OCI-LY7 (cell line): ENCODE data around the gene NRG4.

Experiments used
- CTCF ChIP-seq: fragments of 200-600 bp; sonication (generic); conservative IDR thresholded peaks from 2 replicates; pipeline ENCODE4 v1.5.1; 2014; ENCODE audit warnings: mild to moderate bottlenecking, antibody characterized with exemption, low read length, moderate library complexity, mixed read lengths
- EZH2phosphoT487 ChIP-seq: fragments of 200-600 bp; sonication (generic); IDR thresholded peaks from 2 replicates; pipeline ENCODE4 v1.6.1; 2018; ENCODE audit warnings: low read depth, borderline replicate concordance, mild to moderate bottlenecking, mixed run types, antibody characterized with exemption, low read length, moderate library complexity, mixed read lengths

DNA sequence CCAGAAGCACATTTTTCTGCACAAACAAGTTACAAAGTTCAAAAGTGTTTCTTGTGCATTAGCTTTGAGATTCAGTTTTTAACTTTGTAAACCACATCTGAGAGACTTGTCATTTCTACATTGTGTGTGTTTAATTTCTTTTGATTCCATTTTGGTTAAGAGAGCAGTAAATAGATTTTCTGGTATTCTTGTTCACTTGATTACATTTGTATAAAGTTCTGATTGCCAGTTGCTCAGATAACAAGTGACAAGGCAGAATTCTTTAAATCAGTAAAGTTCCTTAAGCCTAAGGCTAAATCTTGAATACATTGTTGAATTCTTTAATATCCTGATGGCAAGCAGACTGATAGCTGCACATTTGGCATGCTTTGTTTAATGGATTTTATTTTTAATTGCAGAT, 111.6 kb downstream of the NRG4 start:
- TF ChIP-seq CTCF (no peak), EZH2phosphoT487 (no peak)
